ENCODE measurements around the gene ATXN1. TPM values are rescaled to one million over a fixed set of nuclear protein-coding genes. Genes with fewer than 3 reads are reported as not detected.

Gene ATXN1
- total RNA-seq, 2 donors from 2014 or later = 56.4 to 103 TPM

- ATAC-seq = peak in 1 of 2 donors; percentile 45
- Mint-ChIP-seq H3K36me3 (peaks cover 6% of the 10 kb centered on the region), H3K4me3 (peak overlapping the region; percentile 83), H3K4me1 (ENCODE audit: low read depth in 2 of 2) (peaks cover 58 to 61% of the 10 kb centered on the region in 2 donors), H3K27ac (peak overlapping the region; percentile 91 to 92), H3K9me3 (no peaks in the 10 kb centered on the region), H3K27me3 (no peaks in the 10 kb centered on the region)
- no peak for DNase-seq (ENCODE audit: low spot score)
These were observed 102.8 kb downstream of the ATXN1 start for GRCh38 chr6:16658348-16659034.

DNA sequence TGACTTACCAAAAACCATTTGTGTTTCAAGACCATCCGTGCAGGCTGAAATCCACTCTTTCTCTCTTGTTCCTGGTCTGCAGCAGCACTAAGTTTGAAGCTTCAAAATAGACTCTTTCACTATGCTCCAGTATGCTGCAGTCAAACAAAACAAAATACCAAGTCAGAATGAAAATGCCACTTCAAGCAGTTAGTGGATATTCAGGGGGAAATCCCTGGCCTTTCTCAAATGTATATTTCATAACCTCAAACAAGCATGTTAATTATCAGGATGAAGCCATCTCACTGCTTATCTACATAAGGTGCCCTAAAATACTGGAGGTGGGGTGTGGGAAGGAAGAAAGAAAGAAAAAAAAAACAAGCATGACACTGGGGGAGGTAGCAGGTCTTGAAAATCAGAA lies 103.5 kb downstream of the ATXN1 start:
- no peak for DNase-seq (ENCODE audit: low spot score)
- Mint-ChIP-seq H3K36me3 (peaks cover 6% of the 10 kb centered on the region), H3K27me3 (no peaks in the 10 kb centered on the region), H3K9me3 (no peaks in the 10 kb centered on the region), H3K27ac (peak overlapping the region; percentile 91 to 92), H3K4me3 (peak overlapping the region; percentile 83), H3K4me1 (ENCODE audit: low read depth in 2 of 2) (peaks cover 65 to 67% of the 10 kb centered on the region in 2 donors)
- ATAC-seq = peak; percentile 76 to 91

- Mint-ChIP-seq H3K9me3 (no peaks in the 10 kb centered on the region), H3K4me3 (peak overlapping the region; percentile 40), H3K27ac (peak overlapping the region; percentile 91 to 92), H3K4me1 (ENCODE audit: low read depth in 2 of 2) (peaks cover 78 to 80% of the 10 kb centered on the region in 2 donors), H3K36me3 (peaks cover 6% of the 10 kb centered on the region), H3K27me3 (no peaks in the 10 kb centered on the region)
- no peak for DNase-seq (ENCODE audit: low spot score)
- peak in 1 of 2 donors; percentile 22 for ATAC-seq
These were observed 104.8 kb downstream of the ATXN1 start for GRCh38 chr6:16656451-16656850.

- peaks cover 12% of the 10 kb centered on the region for H3K36me3 Mint-ChIP-seq
- H3K27me3 Mint-ChIP-seq = no peaks in the 10 kb centered on the region
- H3K4me1 Mint-ChIP-seq (ENCODE audit: low read depth in 2 of 2) = peaks cover 81 to 83% of the 10 kb centered on the region in 2 donors
- peak overlapping the region; percentile 88 to 89 for H3K27ac Mint-ChIP-seq
- no peaks in the 10 kb centered on the region for H3K9me3 Mint-ChIP-seq
- DNase-seq (ENCODE audit: low spot score) (no peak), ATAC-seq (peak in 1 of 2 donors; percentile 41)
- H3K4me3 Mint-ChIP-seq = peak overlapping the region; percentile 79
These were observed 106.6 kb downstream of the ATXN1 start for GRCh38 chr6:16654701-16655100.

- ATAC-seq = no peak
- Mint-ChIP-seq H3K36me3 (peaks cover 12% of the 10 kb centered on the region), H3K27me3 (no peaks in the 10 kb centered on the region), H3K27ac (peak overlapping the region; percentile 88 to 89), H3K4me1 (ENCODE audit: low read depth in 2 of 2) (peaks cover 68% of the 10 kb centered on the region in 2 donors), H3K9me3 (no peaks in the 10 kb centered on the region), H3K4me3 (peak overlapping the region; percentile 79)
- DNase-seq (ENCODE audit: low spot score) = no peak
These were observed 108.0 kb downstream of the ATXN1 start for GRCh38 chr6:16653226-16653625.

GRCh38 chr6:16651871-16652270 lies 109.4 kb downstream of the ATXN1 start:
- no peak for DNase-seq (ENCODE audit: low spot score)
- H3K27me3 Mint-ChIP-seq = no peaks in the 10 kb centered on the region
- peak; percentile 84 to 88 for ATAC-seq
- H3K4me3 Mint-ChIP-seq = peak overlapping the region; percentile 64
- H3K27ac Mint-ChIP-seq = peak overlapping the region; percentile 88 to 89
- no peaks in the 10 kb centered on the region for H3K9me3 Mint-ChIP-seq
- peaks cover 56 to 59% of the 10 kb centered on the region in 2 donors for H3K4me1 Mint-ChIP-seq (ENCODE audit: low read depth in 2 of 2)
- H3K36me3 Mint-ChIP-seq = peaks cover 6% of the 10 kb centered on the region

GRCh38 chr6:16649890-16650289 lies 111.4 kb downstream of the ATXN1 start:
- DNase-seq (ENCODE audit: low spot score) (no peak), ATAC-seq (no peak)
- Mint-ChIP-seq H3K36me3 (peaks cover 6% of the 10 kb centered on the region), H3K4me1 (ENCODE audit: low read depth in 2 of 2) (peaks cover 48 to 52% of the 10 kb centered on the region in 2 donors), H3K4me3 (no peak overlapping the region), H3K9me3 (no peaks in the 10 kb centered on the region), H3K27ac (peak overlapping the region; percentile 88 to 89), H3K27me3 (no peaks in the 10 kb centered on the region)

- no peak for ATAC-seq
- Mint-ChIP-seq H3K27ac (no peak overlapping the region), H3K36me3 (peaks cover 6% of the 10 kb centered on the region)
These were observed 112.0 kb downstream of the ATXN1 start for GRCh38 chr6:16649241-16649640.

GRCh38 chr6:16648003-16648402 lies 113.3 kb downstream of the ATXN1 start:
- peak overlapping the region in 1 of 2 donors; percentile 70 for H3K27ac Mint-ChIP-seq
- no peaks in the 10 kb centered on the region for H3K27me3 Mint-ChIP-seq
- ATAC-seq = no peak
- no peaks in the 10 kb centered on the region for H3K9me3 Mint-ChIP-seq
- peaks cover 30 to 35% of the 10 kb centered on the region in 2 donors for H3K4me1 Mint-ChIP-seq (ENCODE audit: low read depth in 2 of 2)
- H3K4me3 Mint-ChIP-seq = no peak overlapping the region
- peaks cover 6% of the 10 kb centered on the region for H3K36me3 Mint-ChIP-seq
- no peak for DNase-seq (ENCODE audit: low spot score)

More at GRCh38 chr6:16649241-16649640, 112.0 kb downstream of the ATXN1 start:
- H3K4me1 Mint-ChIP-seq (ENCODE audit: low read depth in 2 of 2) = peaks cover 42 to 46% of the 10 kb centered on the region in 2 donors
- H3K4me3 Mint-ChIP-seq = no peak overlapping the region
- DNase-seq (ENCODE audit: low spot score) = no peak
- no peaks in the 10 kb centered on the region for H3K27me3 Mint-ChIP-seq
- no peaks in the 10 kb centered on the region for H3K9me3 Mint-ChIP-seq

- Mint-ChIP-seq H3K27me3 (no peaks in the 10 kb centered on the region), H3K4me1 (ENCODE audit: low read depth in 2 of 2) (peaks cover 25 to 29% of the 10 kb centered on the region in 2 donors)
These were observed 113.8 kb downstream of the ATXN1 start for GRCh38 chr6:16647422-16647821.

DNA sequence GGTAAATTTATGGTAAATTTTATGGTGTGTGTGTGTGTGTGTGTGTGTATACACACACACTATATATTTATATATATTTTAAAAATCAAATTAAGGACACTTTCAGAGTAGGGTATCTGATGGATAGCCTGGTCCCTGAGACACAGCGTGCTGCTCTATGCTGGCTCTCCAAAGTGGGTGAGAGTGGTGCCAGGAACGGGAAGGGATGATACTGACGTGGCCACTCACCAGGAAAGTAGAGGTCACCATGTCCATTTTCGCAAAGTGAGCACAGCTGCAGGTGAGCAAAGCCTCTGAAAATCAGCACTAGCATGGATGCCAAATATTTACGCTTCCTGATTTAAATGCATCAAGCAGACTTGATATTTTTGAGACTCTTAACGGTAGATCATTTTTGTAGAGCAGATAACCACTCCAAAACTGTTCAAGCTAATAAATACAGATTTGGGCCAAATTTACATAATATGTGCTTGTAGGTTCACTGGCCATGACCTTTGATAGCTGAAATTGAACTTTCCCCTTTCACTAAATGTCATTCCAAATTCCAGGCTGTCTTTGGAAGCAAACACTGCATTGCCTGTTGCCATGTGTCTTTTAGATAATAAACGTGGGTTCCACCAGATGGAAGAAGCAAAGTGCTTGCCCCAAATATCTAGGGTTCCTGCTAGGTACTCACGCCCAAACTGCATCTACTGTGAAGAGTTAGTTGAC lies 116.6 kb downstream of the ATXN1 start:
- Mint-ChIP-seq H3K27me3 (no peaks in the 10 kb centered on the region), H3K4me1 (ENCODE audit: low read depth in 2 of 2) (peaks cover 12 to 19% of the 10 kb centered on the region in 2 donors), H3K36me3 (peaks cover 6% of the 10 kb centered on the region), H3K4me3 (no peak overlapping the region), H3K27ac (no peak overlapping the region), H3K9me3 (no peaks in the 10 kb centered on the region)
- DNase-seq (ENCODE audit: low spot score) = no peak
- no peak for ATAC-seq

More at GRCh38 chr6:16647422-16647821, 113.8 kb downstream of the ATXN1 start:
- Mint-ChIP-seq H3K36me3 (peaks cover 6% of the 10 kb centered on the region), H3K4me3 (no peak overlapping the region), H3K9me3 (no peaks in the 10 kb centered on the region), H3K27ac (peak overlapping the region in 1 of 2 donors; percentile 70)
- no peak for DNase-seq (ENCODE audit: low spot score)
- ATAC-seq = no peak

- H3K27ac Mint-ChIP-seq = no peak overlapping the region
- H3K9me3 Mint-ChIP-seq = no peaks in the 10 kb centered on the region
- DNase-seq (ENCODE audit: low spot score) (no peak), ATAC-seq (no peak)
- no peak overlapping the region for H3K4me3 Mint-ChIP-seq
- H3K4me1 Mint-ChIP-seq (ENCODE audit: low read depth in 2 of 2) = peaks cover 16 to 28% of the 10 kb centered on the region in 2 donors
- H3K36me3 Mint-ChIP-seq = peaks cover 6% of the 10 kb centered on the region
- no peaks in the 10 kb centered on the region for H3K27me3 Mint-ChIP-seq
These were observed 121.4 kb downstream of the ATXN1 start for GRCh38 chr6:16639684-16640480.

DNA sequence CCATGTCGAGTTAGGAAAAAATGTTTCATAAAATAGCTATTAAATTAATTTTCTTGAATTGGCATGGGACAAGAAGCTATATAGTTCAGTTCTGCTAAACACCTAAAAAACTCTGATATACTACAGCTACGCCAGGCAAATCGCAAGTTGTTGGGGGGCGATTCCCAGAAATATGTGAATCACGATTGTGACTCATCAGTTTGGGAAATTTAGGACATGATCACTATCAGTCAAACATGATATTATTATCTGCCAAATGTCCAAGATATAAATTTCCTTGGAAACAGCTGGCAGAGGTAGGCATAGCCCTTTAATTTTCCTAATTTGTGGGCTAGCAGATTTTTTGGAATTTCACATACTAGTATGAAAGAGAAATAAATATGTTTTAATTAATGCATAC lies 123.6 kb downstream of the ATXN1 start:
- H3K27me3 Mint-ChIP-seq = no peaks in the 10 kb centered on the region
- no peaks in the 10 kb centered on the region for H3K9me3 Mint-ChIP-seq
- H3K4me3 Mint-ChIP-seq = no peak overlapping the region
- peaks cover 6% of the 10 kb centered on the region for H3K36me3 Mint-ChIP-seq
- ATAC-seq = no peak
- H3K27ac Mint-ChIP-seq = no peak overlapping the region
- peaks cover 29 to 46% of the 10 kb centered on the region in 2 donors for H3K4me1 Mint-ChIP-seq (ENCODE audit: low read depth in 2 of 2)
- no peak for DNase-seq (ENCODE audit: low spot score)

All from natural killer cell treated with Interleukin-12 subunit alpha and Interleukin-12 subunit beta and Interleukin-15 and Interleukin-18, amount 100 ng/mL, for 72 hours (primary cell).